ENCODE measurements around the gene DPM1.

- TF ChIP-seq CTCF (conservative IDR thresholded peaks at IDR 0.05) (peak; percentile 98), EZH2 (IDR thresholded peaks at IDR 0.05; ENCODE audit: low read depth) (no peak)
These were observed 29.3 kb upstream of the DPM1 start for GRCh38 chr20:50987493-50988210.

Measured in PC-9 (cell line).